HepG2 (cell line): ENCODE results near the gene ZBTB44. TPM values are rescaled to one million over a fixed set of nuclear protein-coding genes. Genes with fewer than 3 reads are reported as not detected.
A peak's percentile ranks its signal among the peaks of the same experiment; 100 is the strongest.

Source experiments
- CHCHD3 ChIP-seq: sonication (generic); formaldehyde crosslinking; IDR thresholded peaks from 2 replicates; pipeline ENCODE4 v1.8.0; 2022; ENCODE audit warnings: mild to moderate bottlenecking, missing genetic modification reagents, moderate library complexity
- FOXA3 ChIP-seq: IDR thresholded peaks from 2 replicates; pipeline ENCODE4 v1.6.1; 2016; ENCODE audit warnings: missing genetic modification reagents, missing compliant biosample characterization
- GATAD1 ChIP-seq: IDR thresholded peaks from 2 replicates; pipeline ENCODE4 v1.6.1; 2016; ENCODE audit warnings: missing genetic modification reagents, missing compliant biosample characterization
- KLF15 ChIP-seq: sonication (generic); formaldehyde crosslinking; IDR thresholded peaks from 2 replicates; pipeline ENCODE4 v1.8.1; 2023; ENCODE audit warnings: borderline replicate concordance, mild to moderate bottlenecking, inconsistent platforms, missing genetic modification reagents, mixed read lengths
- RFX3 ChIP-seq: IDR thresholded peaks from 2 replicates; pipeline ENCODE4 v1.6.1; 2016; ENCODE audit warnings: missing biosample characterization, missing genetic modification reagents
- RXRA ChIP-seq: sonication (generic); formaldehyde crosslinking; IDR thresholded peaks from 2 replicates; pipeline ENCODE4 v1.5.1; 2020; ENCODE audit warnings: missing genetic modification reagents
- SMC3 ChIP-seq: IDR thresholded peaks from 2 replicates; pipeline ENCODE4 v1.6.1; 2011; ENCODE audit warnings: low read length, improper control_type of control experiment
- SRSF4 ChIP-seq: fragments of 200-400 bp; formaldehyde crosslinking; IDR thresholded peaks from one replicate; pipeline ENCODE4 v1.6.1; 2018; ENCODE audit warnings: mild to moderate bottlenecking, low read depth, low read length, moderate library complexity; ENCODE audit not compliant: poor library complexity, severe bottlenecking
- TBL1XR1 ChIP-seq: fragments of 150-350 bp; IDR thresholded peaks from 2 replicates; pipeline ENCODE4 v1.6.1; 2014; ENCODE audit warnings: borderline replicate concordance, low read length; ENCODE audit not compliant: partially characterized antibody
- TBP ChIP-seq: sonication (generic); formaldehyde crosslinking; IDR thresholded peaks from 2 replicates; pipeline ENCODE4 v1.5.0; 2020; ENCODE audit warnings: missing genetic modification reagents
- ZNF17 ChIP-seq: sonication (generic); formaldehyde crosslinking; IDR thresholded peaks from 2 replicates; pipeline ENCODE4 v1.5.0; 2020; ENCODE audit warnings: mild to moderate bottlenecking, missing genetic modification reagents
- ZNF562 ChIP-seq: sonication (generic); formaldehyde crosslinking; IDR thresholded peaks from 2 replicates; pipeline ENCODE4 v1.8.0; 2022; ENCODE audit warnings: missing genetic modification reagents, borderline replicate concordance
- ZNF589 ChIP-seq: sonication (generic); formaldehyde crosslinking; conservative IDR thresholded peaks from 2 replicates; pipeline ENCODE4 v1.8.0; 2022; ENCODE audit warnings: mild to moderate bottlenecking, moderate library complexity, missing genetic modification reagents
- ZSCAN9 ChIP-seq: IDR thresholded peaks from 2 replicates; pipeline ENCODE4 v1.6.1; 2016; ENCODE audit warnings: borderline replicate concordance
- polyA plus RNA-seq, 8 experiments: library from polyadenylated mRNA; depleted of rRNA in 3 of 8; stranded (reverse) in 7 of 8; unstranded in 1 of 8; fragments of >200 nt; fragmentation: Illumina TruSeq in 4 of 8; extraction: Trizol in 4 of 8; gene quantifications; 2 replicates each; pipeline versions ENCODE4 v1.2.1 to v1.2.3, GENCODE V29; 2011 to 2016; ENCODE audit warnings: low read depth in 4 of 8, missing spikeins in 1 of 8, mixed read lengths in 1 of 8; ENCODE audit not compliant: insufficient read depth in 1 of 8
- total RNA-seq, 5 experiments: library from RNA; depleted of rRNA; stranded (reverse); fragments of >200 nt; fragmentation: Illumina TruSeq; extraction: Trizol; gene quantifications; 2 replicates each; pipeline ENCODE4 v1.2.3, GENCODE V29; 2016; ENCODE audit warnings: low read depth in 1 of 5
- TF ChIP-seq, protein P1 (sequence below): sonication (generic); formaldehyde crosslinking; conservative IDR thresholded peaks from 2 replicates; pipeline ENCODE4 v1.8.1; 2023; ENCODE audit warnings: missing genetic modification reagents
- TF ChIP-seq, protein P2 (sequence below): sonication (generic); formaldehyde crosslinking; conservative IDR thresholded peaks from 2 replicates; pipeline ENCODE4 v1.4.0; 2020; ENCODE audit warnings: missing genetic modification reagents
- TF ChIP-seq, protein P3 (sequence below): sonication (generic); formaldehyde crosslinking; IDR thresholded peaks from 2 replicates; pipeline ENCODE4 v1.4.0; 2020; ENCODE audit warnings: missing genetic modification reagents, low read depth, mild to moderate bottlenecking, borderline replicate concordance
- TF ChIP-seq, protein P4 (sequence below): sonication (generic); formaldehyde crosslinking; IDR thresholded peaks from 2 replicates; pipeline ENCODE4 v1.4.0; 2020; ENCODE audit warnings: mild to moderate bottlenecking, missing genetic modification reagents
- TF ChIP-seq, protein P5 (sequence below): sonication (generic); formaldehyde crosslinking; conservative IDR thresholded peaks from 2 replicates; pipeline ENCODE4 v1.8.0; 2022; ENCODE audit warnings: missing genetic modification reagents
- TF ChIP-seq, protein P6 (sequence below): IDR thresholded peaks from 2 replicates; pipeline ENCODE4 v1.6.1; 2012; ENCODE audit warnings: inconsistent platforms
- TF ChIP-seq, protein P7 (sequence below): sonication (generic); formaldehyde crosslinking; IDR thresholded peaks from 2 replicates; pipeline ENCODE4 v1.5.0; 2020; ENCODE audit warnings: mild to moderate bottlenecking, missing genetic modification reagents, borderline replicate concordance

The ZBTB44 gene
- total and polyA plus RNA-seq, 2 of the 13 experiments (the other 11 are each of a cell fraction or from before 2014, with no cell fraction given) = 22.8 to 23.6 TPM

DNA sequence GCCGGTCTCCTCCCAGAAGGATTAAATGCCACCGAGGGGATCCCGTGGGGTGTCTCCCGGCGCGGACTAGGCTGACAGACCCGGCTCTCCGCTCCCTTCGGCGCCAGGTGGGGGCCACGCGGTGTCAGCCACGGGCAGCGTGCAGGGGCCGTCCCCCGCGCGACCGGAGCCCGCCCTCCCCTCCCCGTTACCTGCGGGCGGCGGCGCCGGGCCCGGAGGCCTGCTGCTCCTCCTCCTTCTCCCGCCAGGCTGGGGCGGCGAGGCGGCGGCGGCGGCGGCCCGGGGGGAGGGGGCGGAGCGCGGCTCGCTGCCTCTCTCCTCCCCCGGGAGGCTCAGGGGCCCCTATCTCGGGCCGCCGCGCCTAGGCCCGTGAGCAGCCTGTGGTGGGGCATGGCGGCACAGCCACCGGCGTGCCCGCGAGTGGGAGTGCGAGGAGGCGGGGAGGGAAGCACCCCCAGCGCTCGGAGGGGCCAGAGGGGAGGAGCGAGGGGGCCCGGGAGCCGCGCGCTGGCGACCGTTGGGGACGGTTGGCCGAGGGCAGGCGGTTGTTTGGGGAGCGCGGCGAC is 450 bp downstream of the ZBTB44 start (continued):
- TF ChIP-seq ZNF17 (CRISPR knock-in tag) = no peak
- no peak for TF ChIP-seq RXRA (CRISPR knock-in tag)
- TF ChIP-seq, protein P1, sequence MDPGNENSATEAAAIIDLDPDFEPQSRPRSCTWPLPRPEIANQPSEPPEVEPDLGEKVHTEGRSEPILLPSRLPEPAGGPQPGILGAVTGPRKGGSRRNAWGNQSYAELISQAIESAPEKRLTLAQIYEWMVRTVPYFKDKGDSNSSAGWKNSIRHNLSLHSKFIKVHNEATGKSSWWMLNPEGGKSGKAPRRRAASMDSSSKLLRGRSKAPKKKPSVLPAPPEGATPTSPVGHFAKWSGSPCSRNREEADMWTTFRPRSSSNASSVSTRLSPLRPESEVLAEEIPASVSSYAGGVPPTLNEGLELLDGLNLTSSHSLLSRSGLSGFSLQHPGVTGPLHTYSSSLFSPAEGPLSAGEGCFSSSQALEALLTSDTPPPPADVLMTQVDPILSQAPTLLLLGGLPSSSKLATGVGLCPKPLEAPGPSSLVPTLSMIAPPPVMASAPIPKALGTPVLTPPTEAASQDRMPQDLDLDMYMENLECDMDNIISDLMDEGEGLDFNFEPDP (CRISPR knock-in tag) = no peak
- no peak for TF ChIP-seq TBP (CRISPR knock-in tag)
- no peak for TF ChIP-seq KLF15 (CRISPR knock-in tag)
- TF ChIP-seq, protein P2, sequence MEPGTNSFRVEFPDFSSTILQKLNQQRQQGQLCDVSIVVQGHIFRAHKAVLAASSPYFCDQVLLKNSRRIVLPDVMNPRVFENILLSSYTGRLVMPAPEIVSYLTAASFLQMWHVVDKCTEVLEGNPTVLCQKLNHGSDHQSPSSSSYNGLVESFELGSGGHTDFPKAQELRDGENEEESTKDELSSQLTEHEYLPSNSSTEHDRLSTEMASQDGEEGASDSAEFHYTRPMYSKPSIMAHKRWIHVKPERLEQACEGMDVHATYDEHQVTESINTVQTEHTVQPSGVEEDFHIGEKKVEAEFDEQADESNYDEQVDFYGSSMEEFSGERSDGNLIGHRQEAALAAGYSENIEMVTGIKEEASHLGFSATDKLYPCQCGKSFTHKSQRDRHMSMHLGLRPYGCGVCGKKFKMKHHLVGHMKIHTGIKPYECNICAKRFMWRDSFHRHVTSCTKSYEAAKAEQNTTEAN (CRISPR knock-in tag) = 0 out of 2 replicates have a peak, but pooled peaks have one; percentile 22
- TF ChIP-seq ZNF562 (CRISPR knock-in tag) = no peak
- TF ChIP-seq GATAD1 (CRISPR knock-in tag) = no peak
- no peak for TF ChIP-seq SMC3
- no peak for TF ChIP-seq ZSCAN9
- TF ChIP-seq, protein P3, sequence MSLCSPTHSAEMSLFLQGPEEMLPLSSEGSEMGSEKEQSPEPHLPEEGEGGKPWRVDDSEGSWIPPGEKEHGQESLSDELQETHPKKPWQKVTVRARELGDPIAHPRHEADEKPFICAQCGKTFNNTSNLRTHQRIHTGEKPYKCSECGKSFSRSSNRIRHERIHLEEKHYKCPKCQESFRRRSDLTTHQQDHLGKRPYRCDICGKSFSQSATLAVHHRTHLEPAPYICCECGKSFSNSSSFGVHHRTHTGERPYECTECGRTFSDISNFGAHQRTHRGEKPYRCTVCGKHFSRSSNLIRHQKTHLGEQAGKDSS (CRISPR knock-in tag) = no peak
- no peak for TF ChIP-seq TBL1XR1
- no peak for TF ChIP-seq RFX3
- TF ChIP-seq FOXA3 (CRISPR knock-in tag) = 0 out of 2 replicates have a peak, but pooled peaks have one; percentile 1
- no peak for TF ChIP-seq SRSF4
- TF ChIP-seq, protein P4, sequence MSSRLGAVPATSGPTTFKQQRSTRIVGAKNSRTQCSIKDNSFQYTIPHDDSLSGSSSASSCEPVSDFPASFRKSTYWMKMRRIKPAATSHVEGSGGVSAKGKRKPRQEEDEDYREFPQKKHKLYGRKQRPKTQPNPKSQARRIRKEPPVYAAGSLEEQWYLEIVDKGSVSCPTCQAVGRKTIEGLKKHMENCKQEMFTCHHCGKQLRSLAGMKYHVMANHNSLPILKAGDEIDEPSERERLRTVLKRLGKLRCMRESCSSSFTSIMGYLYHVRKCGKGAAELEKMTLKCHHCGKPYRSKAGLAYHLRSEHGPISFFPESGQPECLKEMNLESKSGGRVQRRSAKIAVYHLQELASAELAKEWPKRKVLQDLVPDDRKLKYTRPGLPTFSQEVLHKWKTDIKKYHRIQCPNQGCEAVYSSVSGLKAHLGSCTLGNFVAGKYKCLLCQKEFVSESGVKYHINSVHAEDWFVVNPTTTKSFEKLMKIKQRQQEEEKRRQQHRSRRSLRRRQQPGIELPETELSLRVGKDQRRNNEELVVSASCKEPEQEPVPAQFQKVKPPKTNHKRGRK (CRISPR knock-in tag) = no peak
- TF ChIP-seq, protein P5, sequence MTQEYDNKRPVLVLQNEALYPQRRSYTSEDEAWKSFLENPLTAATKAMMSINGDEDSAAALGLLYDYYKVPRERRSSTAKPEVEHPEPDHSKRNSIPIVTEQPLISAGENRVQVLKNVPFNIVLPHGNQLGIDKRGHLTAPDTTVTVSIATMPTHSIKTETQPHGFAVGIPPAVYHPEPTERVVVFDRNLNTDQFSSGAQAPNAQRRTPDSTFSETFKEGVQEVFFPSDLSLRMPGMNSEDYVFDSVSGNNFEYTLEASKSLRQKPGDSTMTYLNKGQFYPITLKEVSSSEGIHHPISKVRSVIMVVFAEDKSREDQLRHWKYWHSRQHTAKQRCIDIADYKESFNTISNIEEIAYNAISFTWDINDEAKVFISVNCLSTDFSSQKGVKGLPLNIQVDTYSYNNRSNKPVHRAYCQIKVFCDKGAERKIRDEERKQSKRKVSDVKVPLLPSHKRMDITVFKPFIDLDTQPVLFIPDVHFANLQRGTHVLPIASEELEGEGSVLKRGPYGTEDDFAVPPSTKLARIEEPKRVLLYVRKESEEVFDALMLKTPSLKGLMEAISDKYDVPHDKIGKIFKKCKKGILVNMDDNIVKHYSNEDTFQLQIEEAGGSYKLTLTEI (CRISPR knock-in tag) = no peak
- no peak for TF ChIP-seq ZNF589 (CRISPR knock-in tag)
- TF ChIP-seq CHCHD3 (CRISPR knock-in tag) = no peak
- TF ChIP-seq, protein P6, sequence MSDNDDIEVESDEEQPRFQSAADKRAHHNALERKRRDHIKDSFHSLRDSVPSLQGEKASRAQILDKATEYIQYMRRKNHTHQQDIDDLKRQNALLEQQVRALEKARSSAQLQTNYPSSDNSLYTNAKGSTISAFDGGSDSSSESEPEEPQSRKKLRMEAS = peak; percentile 76
- TF ChIP-seq, protein P7, sequence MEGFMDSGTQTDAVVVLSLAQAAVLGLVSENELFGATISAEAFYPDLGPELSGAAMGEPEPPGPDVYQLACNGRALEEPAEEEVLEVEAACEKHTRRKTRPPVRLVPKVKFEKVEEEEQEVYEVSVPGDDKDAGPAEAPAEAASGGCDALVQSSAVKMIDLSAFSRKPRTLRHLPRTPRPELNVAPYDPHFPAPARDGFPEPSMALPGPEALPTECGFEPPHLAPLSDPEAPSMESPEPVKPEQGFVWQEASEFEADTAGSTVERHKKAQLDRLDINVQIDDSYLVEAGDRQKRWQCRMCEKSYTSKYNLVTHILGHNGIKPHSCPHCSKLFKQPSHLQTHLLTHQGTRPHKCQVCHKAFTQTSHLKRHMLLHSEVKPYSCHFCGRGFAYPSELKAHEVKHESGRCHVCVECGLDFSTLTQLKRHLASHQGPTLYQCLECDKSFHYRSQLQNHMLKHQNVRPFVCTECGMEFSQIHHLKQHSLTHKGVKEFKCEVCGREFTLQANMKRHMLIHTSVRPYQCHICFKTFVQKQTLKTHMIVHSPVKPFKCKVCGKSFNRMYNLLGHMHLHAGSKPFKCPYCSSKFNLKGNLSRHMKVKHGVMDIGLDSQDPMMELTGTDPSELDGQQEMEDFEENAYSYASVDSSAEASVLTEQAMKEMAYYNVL (CRISPR knock-in tag) = no peak
